Epithelial cell of proximal tubule (primary cell): ENCODE data around the gene PTPRG. TPM values are rescaled to one million over a fixed set of nuclear protein-coding genes. Genes with fewer than 3 reads are reported as not detected.

Experiments used
- DNase-seq: peaks from one replicate; pipeline ENCODE4 v3.0.0-alpha.2; 2011; ENCODE audit warnings: low read depth
- H3K4me3 ChIP-seq: 2 replicates; pipeline ENCODE4 v1.5.1; 2011; ENCODE audit warnings: low read depth, mild to moderate bottlenecking, low read length
- CTCF ChIP-seq: conservative IDR thresholded peaks from 2 replicates; pipeline ENCODE4 v1.5.1; 2012; ENCODE audit warnings: low read depth, mild to moderate bottlenecking, low read length
- total RNA-seq: library from RNA; depleted of rRNA; stranded (reverse); fragments of >200 nt; gene quantifications from 2 replicates; pipeline ENCODE4 v1.2.3, GENCODE V29; 2015

PTPRG gene
- total RNA-seq, 1 donor from 2014 or later = 13.5 TPM

DNA sequence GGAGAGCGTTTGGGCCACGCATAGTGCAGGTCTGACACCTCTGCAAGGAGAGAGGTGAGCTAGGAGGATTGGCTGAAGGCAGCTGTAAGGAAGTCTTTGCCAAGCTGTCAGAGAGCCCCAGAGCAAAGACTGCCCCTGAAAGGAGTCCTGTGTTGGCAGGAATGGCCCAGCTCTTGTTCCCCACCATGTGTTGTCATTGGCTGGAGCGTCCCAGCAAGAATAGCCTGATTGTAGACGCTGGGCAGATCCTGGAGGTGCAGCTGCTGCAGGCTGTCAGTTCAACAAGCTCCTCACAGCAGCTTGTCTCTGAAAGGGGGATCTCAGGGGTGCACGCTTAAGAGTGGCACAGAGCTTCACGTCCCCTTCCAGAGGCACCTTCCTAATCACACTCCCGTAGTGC is 574.4 kb downstream of the PTPRG start:
- H3K4me3 ChIP-seq = no peak overlapping the region
- no peak for DNase-seq
- no peak for TF ChIP-seq CTCF

- DNase-seq = peak; percentile 6
- H3K4me3 ChIP-seq = no peak overlapping the region
- no peak for TF ChIP-seq CTCF
Measured at GRCh38 chr3:62139957-62140356, 578.6 kb downstream of the PTPRG start.

DNA sequence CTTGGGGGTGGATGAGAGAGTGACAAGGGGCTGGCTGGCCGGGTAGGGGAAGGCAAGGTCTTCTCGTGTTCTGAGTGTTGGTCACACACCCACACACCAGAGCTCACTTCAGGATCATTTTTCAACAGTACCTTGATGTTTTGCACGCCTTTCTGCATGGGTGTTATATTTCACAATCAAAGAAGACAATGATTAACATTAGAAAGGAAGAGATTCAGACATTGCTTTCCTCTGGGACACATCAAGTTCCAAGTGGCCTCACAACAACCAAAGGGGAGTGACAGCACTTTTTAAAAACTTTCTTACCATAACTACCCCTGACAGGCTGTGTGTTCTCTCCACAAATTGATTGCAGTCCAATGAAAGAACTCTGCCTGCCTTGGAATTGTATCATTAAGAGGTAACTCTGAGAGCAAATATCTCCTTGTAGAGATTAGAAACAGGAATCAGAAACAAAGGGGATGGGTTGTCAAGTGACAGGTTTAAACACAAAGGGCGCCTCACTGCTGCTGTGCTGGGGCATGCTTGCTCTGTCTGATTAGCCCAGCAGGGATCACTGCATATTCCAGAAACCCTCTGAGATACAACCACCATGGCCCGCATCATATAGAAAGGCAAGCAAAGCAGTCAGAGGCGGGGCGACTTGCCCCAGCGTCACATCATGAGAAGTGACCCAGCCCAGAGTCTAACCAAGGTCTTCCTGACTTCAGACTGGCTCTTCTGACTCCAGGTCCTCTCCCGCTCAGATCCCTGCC is 581.1 kb downstream of the PTPRG start:
- no peak for TF ChIP-seq CTCF
- peak; percentile 50 for DNase-seq
- H3K4me3 ChIP-seq = no peak overlapping the region

DNA sequence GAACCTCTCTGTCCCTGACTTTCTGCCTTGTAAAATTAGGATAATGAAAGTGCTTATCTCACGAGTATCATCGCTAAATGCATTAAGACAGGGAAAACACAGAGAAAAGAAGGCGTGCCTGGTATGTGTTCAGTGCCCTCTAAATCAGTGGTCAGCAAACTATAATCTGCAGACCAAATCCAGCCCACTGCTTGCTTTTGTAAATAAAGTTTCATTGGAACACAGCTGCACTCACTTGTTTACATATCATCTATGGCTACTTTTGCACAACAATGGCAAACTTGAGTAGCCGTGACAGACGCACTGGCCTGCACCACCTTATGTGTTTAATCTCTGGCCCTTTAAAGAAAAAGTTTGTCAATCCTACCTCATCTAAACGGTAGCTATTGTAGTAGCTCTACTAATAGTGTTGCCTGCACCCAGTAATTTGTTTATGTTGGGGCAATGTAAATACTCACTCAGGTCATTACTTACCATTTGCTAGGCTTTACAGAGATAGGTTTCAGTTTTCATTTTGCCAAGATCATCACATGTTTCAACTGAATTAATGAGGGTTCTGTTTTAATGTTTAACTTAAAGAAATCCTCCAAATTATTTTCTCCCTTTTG is 582.6 kb downstream of the PTPRG start:
- TF ChIP-seq CTCF = no peak

GRCh38 chr3:62144482-62144881 is 583.1 kb downstream of the PTPRG start:
- no peak overlapping the region for H3K4me3 ChIP-seq
- DNase-seq = no peak
- no peak for TF ChIP-seq CTCF

More for the DNA sequence above, 582.6 kb downstream of the PTPRG start:
- no peak for DNase-seq
- no peak overlapping the region for H3K4me3 ChIP-seq

DNA sequence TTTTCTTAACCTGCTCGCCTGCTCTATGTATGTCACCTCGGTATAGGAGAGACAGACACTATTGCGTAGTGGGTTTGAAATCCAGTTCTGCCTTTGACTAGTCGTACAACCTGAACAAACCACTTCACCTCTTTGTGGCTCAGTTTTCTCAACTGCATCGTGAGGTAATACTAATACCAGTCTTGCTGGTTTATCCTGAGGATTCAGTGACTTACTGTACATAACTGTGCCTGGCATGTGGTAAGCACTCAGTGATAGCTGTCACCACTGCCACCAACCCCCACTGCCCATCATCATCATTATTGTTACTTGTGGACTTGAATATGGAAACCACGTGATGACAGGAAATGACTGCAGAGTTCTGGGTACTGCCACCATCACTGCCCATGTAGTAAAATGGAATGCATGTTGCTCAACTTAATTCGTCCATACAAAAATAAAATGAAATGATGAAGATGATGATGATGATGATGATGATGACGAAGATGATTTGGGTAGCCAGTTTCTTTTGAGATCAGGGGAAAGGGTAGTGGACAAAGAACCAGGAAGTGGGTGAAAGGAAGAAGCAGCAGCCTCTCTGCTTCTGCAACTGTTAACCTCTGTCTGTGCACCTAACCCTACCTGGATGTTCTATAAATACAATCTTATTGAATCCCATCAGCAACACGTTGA is 583.9 kb downstream of the PTPRG start:
- no peak for TF ChIP-seq CTCF
- no peak overlapping the region for H3K4me3 ChIP-seq
- DNase-seq = no peak
